CD14-positive monocyte (primary cell): ENCODE results near the gene GRIK3. TPM values are rescaled to one million over a fixed set of nuclear protein-coding genes. Genes with fewer than 3 reads are reported as not detected.
A peak's percentile ranks its signal among the peaks of the same experiment; 100 is the strongest.

Experiments used
- DNase-seq, 3 donors: peaks; one replicate each; pipeline ENCODE4 v3.0.0-alpha.2; 2011 to 2022
- H2AFZ ChIP-seq: 2 replicates; pipeline ENCODE4 v1.6.0; 2012; ENCODE audit warnings: mild to moderate bottlenecking, low read depth, low read length, inconsistent platforms; ENCODE audit not compliant: insufficient read depth, poor library complexity, severe bottlenecking
- H3K27ac ChIP-seq, 2 donors: 1 replicate in 1 of 2; 2 replicates in 1 of 2; pipeline ENCODE4 v1.5.1; 2012 to 2013; ENCODE audit warnings: low read length in 2 of 2, control low read depth in 1 of 2, inconsistent platforms in 1 of 2, low read depth in 1 of 2, mild to moderate bottlenecking in 1 of 2
- H3K27me3 ChIP-seq, 2 donors: one replicate each; pipeline versions ENCODE4 v1.6.0 to v1.6.1; 2011 to 2013; ENCODE audit warnings: low read length in 2 of 2; ENCODE audit not compliant: control insufficient read depth in 2 of 2, insufficient read depth in 2 of 2
- H3K36me3 ChIP-seq, 2 donors: replicated peaks in 1 of 2; 1 replicate in 1 of 2; 2 replicates in 1 of 2; pipeline versions ENCODE4 v1.5.1 to v1.6.1; 2012 to 2013; ENCODE audit warnings: low read length in 2 of 2, control low read depth in 1 of 2, inconsistent platforms in 1 of 2, mild to moderate bottlenecking in 1 of 2; ENCODE audit not compliant: insufficient read depth in 2 of 2, control insufficient read depth in 1 of 2
- H3K4me1 ChIP-seq, 2 donors: 1 replicate in 1 of 2; 2 replicates in 1 of 2; pipeline versions ENCODE4 v1.5.1 to v1.6.1; 2012 to 2013; ENCODE audit warnings: low read length in 2 of 2, control low read depth in 1 of 2, inconsistent platforms in 1 of 2, mild to moderate bottlenecking in 1 of 2, moderate library complexity in 1 of 2; ENCODE audit not compliant: insufficient read depth in 2 of 2, control insufficient read depth in 1 of 2
- H3K4me2 ChIP-seq: replicated peaks from 2 replicates; pipeline ENCODE3; 2012; ENCODE audit warnings: low read length, moderate library complexity, mild to moderate bottlenecking; ENCODE audit not compliant: poor library complexity, severe bottlenecking; ENCODE audit errors: extremely low read depth
- H3K4me3 ChIP-seq, 3 experiments: fragments of 200-600 bp in 1 of 3; sonication (generic) in 1 of 3; replicated peaks in 1 of 3; 1 replicate in 2 of 3; 2 replicates in 1 of 3; pipeline ENCODE4 v1.5.1; 2011 to 2013; ENCODE audit warnings: low read length in 3 of 3, mild to moderate bottlenecking in 3 of 3, control low read depth in 2 of 3, low read depth in 2 of 3, inconsistent platforms in 1 of 3, moderate library complexity in 1 of 3
- H3K79me2 ChIP-seq: 2 replicates; pipeline ENCODE4 v1.6.0; 2012; ENCODE audit warnings: mild to moderate bottlenecking, control low read depth, inconsistent platforms, low read length, moderate library complexity; ENCODE audit not compliant: insufficient read depth
- H3K9ac ChIP-seq: 2 replicates; pipeline ENCODE4 v1.6.0; 2017; ENCODE audit warnings: low read length, mild to moderate bottlenecking; ENCODE audit not compliant: insufficient read depth, poor library complexity, severe bottlenecking
- H3K9me3 ChIP-seq, 2 donors: replicated peaks in 1 of 2; 1 replicate in 1 of 2; 2 replicates in 1 of 2; pipeline versions ENCODE4 v1.5.1 to v1.6.1; 2012 to 2013; ENCODE audit warnings: low read length in 2 of 2, control low read depth in 1 of 2; ENCODE audit not compliant: control insufficient read depth in 1 of 2, insufficient read depth in 1 of 2
- H4K20me1 ChIP-seq: 2 replicates; pipeline ENCODE4 v1.6.0; 2012; ENCODE audit warnings: mild to moderate bottlenecking, low read length, control low read depth, moderate library complexity; ENCODE audit not compliant: insufficient read depth
- H3K27ac Mint-ChIP-seq, 7 donors: one replicate each; pipeline ENCODE4 v1.8.0; 2020; ENCODE audit warnings: mild to moderate bottlenecking in 7 of 7, mixed read lengths in 7 of 7, moderate library complexity in 6 of 7, inconsistent platforms in 2 of 7
- H3K27me3 Mint-ChIP-seq, 3 donors: one replicate each; pipeline ENCODE4 v1.8.0; 2021 to 2022; ENCODE audit warnings: low read depth in 3 of 3, mild to moderate bottlenecking in 3 of 3, mixed read lengths in 3 of 3, moderate library complexity in 3 of 3, inconsistent platforms in 1 of 3
- H3K36me3 Mint-ChIP-seq, 2 donors: one replicate each; pipeline ENCODE4 v1.8.0; 2020; ENCODE audit warnings: mixed read lengths in 2 of 2, inconsistent platforms in 1 of 2, mild to moderate bottlenecking in 1 of 2
- H3K4me1 Mint-ChIP-seq: one replicate; pipeline ENCODE4 v1.8.0; 2020; ENCODE audit warnings: mild to moderate bottlenecking, mixed read lengths
- H3K4me3 Mint-ChIP-seq, 2 donors: one replicate each; pipeline ENCODE4 v1.8.0; 2020; ENCODE audit warnings: mild to moderate bottlenecking in 2 of 2, mixed read lengths in 2 of 2, moderate library complexity in 1 of 2
- H3K9me3 Mint-ChIP-seq, 7 donors: one replicate each; pipeline ENCODE4 v1.8.0; 2020 to 2022; ENCODE audit warnings: mixed read lengths in 7 of 7, mild to moderate bottlenecking in 6 of 7, moderate library complexity in 6 of 7, inconsistent platforms in 2 of 7
- CTCF ChIP-seq: fragments of 200-600 bp; IDR thresholded peaks from one replicate; pipeline ENCODE4 v1.8.0; 2022; ENCODE audit warnings: antibody characterized with exemption, mild to moderate bottlenecking
- WGBS: methylation state at CpG from one replicate; pipeline ENCODE4 v1.1.5; 2013; ENCODE audit warnings: missing lambda C conversion rate; ENCODE audit not compliant: insufficient coverage; 5-methylcytosine and 5-hydroxymethylcytosine counted together
- intact Hi-C, 2 donors: fragments of 100-400 bp; cut with micrococcal nuclease; formaldehyde crosslinking; loops; one replicate each; pipeline versions ENCODE4 v1.15.0 to v1.15.1; 2023
- polyA plus RNA-seq, 3 donors: library from polyadenylated mRNA; depleted of rRNA in 1 of 3; unstranded in 2 of 3; stranded (reverse) in 1 of 3; fragments of 300-500 nt in 2 of 3; fragments of >200 nt in 1 of 3; fragmentation: Illumina TruSeq in 2 of 3; gene quantifications; 1 replicate in 2 of 3; 2 replicates in 1 of 3; pipeline ENCODE4 v1.2.3, GENCODE V29; 2012 to 2021

The GRIK3 gene
- polyA plus RNA-seq, 3 donors: not detected

GRCh38 chr1:36855699-36856494, 178.4 kb downstream of the GRIK3 start:
- no peaks in the 10 kb centered on the region for H3K9me3 ChIP-seq
- no peaks in the 10 kb centered on the region for H3K4me1 ChIP-seq
- no peaks in the 10 kb centered on the region for H4K20me1 ChIP-seq
- Mint-ChIP-seq H3K4me3 (no peak overlapping the region), H3K36me3 (no peaks in the 10 kb centered on the region), H3K9me3 (no peaks in the 10 kb centered on the region), H3K27ac (peak overlapping the region in 1 of 7 donors; percentile 77), H3K4me1 (no peaks in the 10 kb centered on the region), H3K27me3 (peaks cover 9 to 12% (median 9%) of the 10 kb centered on the region in 3 donors)
- 71% methylated on average over 16 of the region's 17 CpGs for WGBS
- H3K27me3 ChIP-seq: no peaks in the 10 kb centered on the region
- H3K27ac ChIP-seq: no peak overlapping the region
- DNase-seq: no peak
- no peak overlapping the region for H3K4me2 ChIP-seq
- TF ChIP-seq CTCF: no peak
- H2AFZ ChIP-seq: no peak overlapping the region
- H3K4me3 ChIP-seq: no peak overlapping the region
- no peak overlapping the region for H3K9ac ChIP-seq
- H3K36me3 ChIP-seq: no peaks in the 10 kb centered on the region
- intact Hi-C loops: no loop called here
- no peaks in the 10 kb centered on the region for H3K79me2 ChIP-seq

- Mint-ChIP-seq H3K36me3 (no peaks in the 10 kb centered on the region), H3K27ac (peak overlapping the region in 1 of 7 donors; percentile 50), H3K4me1 (no peaks in the 10 kb centered on the region), H3K9me3 (no peaks in the 10 kb centered on the region), H3K4me3 (no peak overlapping the region), H3K27me3 (peaks cover 10 to 18% (median 11%) of the 10 kb centered on the region in 3 donors)
- intact Hi-C loops: no loop called here
- Histone ChIP-seq H2AFZ (no peak overlapping the region), H3K9me3 (no peaks in the 10 kb centered on the region), H3K36me3 (no peaks in the 10 kb centered on the region), H3K9ac (no peak overlapping the region), H3K4me3 (no peak overlapping the region), H4K20me1 (no peaks in the 10 kb centered on the region), H3K27me3 (no peaks in the 10 kb centered on the region), H3K79me2 (no peaks in the 10 kb centered on the region), H3K4me2 (no peak overlapping the region), H3K4me1 (no peaks in the 10 kb centered on the region), H3K27ac (no peak overlapping the region)
- no peak for DNase-seq
- no peak for TF ChIP-seq CTCF
- 96% methylated on average over 10 of the region's 14 CpGs for WGBS
Observed at GRCh38 chr1:36853638-36854037, 180.7 kb downstream of the GRIK3 start.
